Measurements from ENCODE around the gene SEL1L. TPM values are rescaled to one million over a fixed set of nuclear protein-coding genes. Genes with fewer than 3 reads are reported as not detected.

The SEL1L gene
- total and polyA plus RNA-seq, 2 donors = 17.0 to 22.1 TPM

DNA sequence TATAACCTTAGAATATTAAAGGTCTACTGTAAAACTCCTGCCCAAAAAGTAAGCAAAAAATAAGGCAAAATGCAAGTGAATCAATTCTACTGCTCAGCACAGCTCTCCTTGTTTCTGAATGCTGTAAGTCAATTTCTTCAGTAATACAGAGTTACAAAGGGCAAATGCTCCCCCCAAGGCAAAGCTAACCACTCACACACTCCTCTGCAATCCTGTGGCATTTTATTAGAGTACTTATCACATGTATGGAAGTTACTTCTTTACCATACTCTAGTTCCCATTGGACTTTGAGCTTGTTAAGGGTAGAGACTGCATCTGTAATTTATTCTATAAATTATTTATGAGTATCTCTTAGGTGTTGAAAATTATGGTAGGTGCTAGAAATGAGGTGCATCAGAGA is 27.2 kb downstream of the SEL1L start:
- H3K4me3 ChIP-seq (ENCODE audit: low read length in 2 of 2) = no peak overlapping the region
- no peak overlapping the region for H3K27ac ChIP-seq (ENCODE audit: low read depth in 1 of 2, low read length in 1 of 2)
- H3K36me3 ChIP-seq (ENCODE audit: control insufficient read depth in 2 of 2, insufficient read depth in 2 of 2, low read length in 1 of 2) = peaks cover 13 to 47% of the 10 kb centered on the region in 2 donors
- no peak for DNase-seq (ENCODE audit: low read depth in 6 of 9, low spot score in 9 of 9)
- H3K27me3 ChIP-seq (ENCODE audit: control insufficient read depth in 2 of 2, insufficient read depth in 1 of 2, low read length in 1 of 2) = no peaks in the 10 kb centered on the region
- no peaks in the 10 kb centered on the region for H3K9me3 ChIP-seq (ENCODE audit: control insufficient read depth in 2 of 2, insufficient read depth in 1 of 2, low read length in 1 of 2)
- no peaks in the 10 kb centered on the region for H3K4me1 ChIP-seq (ENCODE audit: control insufficient read depth in 2 of 2, insufficient read depth in 2 of 2, low read length in 2 of 2)

DNA sequence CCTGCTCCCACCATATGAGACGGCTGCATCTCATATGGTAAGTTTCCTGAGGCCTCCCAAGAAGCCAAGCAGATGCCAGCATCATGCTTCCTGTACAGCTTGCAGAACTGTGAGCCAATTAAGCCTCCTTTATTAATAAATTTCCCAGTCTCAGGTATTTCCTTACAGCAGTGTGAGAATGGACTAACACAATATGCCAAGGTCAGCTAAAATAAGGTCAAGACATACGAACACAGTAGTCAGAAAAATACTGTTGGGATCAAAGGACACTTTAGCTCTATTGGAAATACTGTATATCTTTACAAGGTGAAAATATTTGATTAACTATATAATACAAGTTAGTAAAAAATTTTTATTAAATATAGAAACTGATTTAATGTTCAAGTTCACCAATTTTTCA is 28.8 kb downstream of the SEL1L start:
- 99% methylated on average over 2 of the region's 2 CpGs for WGBS
- Histone ChIP-seq H3K4me1 (ENCODE audit: control insufficient read depth in 2 of 2, insufficient read depth in 2 of 2, low read length in 2 of 2) (no peaks in the 10 kb centered on the region), H3K4me3 (ENCODE audit: low read length in 2 of 2) (no peak overlapping the region), H3K27ac (ENCODE audit: low read depth in 1 of 2, low read length in 1 of 2) (no peak overlapping the region), H3K36me3 (ENCODE audit: control insufficient read depth in 2 of 2, insufficient read depth in 2 of 2, low read length in 1 of 2) (peaks cover 18 to 60% of the 10 kb centered on the region in 2 donors), H3K27me3 (ENCODE audit: control insufficient read depth in 2 of 2, insufficient read depth in 1 of 2, low read length in 1 of 2) (no peaks in the 10 kb centered on the region), H3K9me3 (ENCODE audit: control insufficient read depth in 2 of 2, insufficient read depth in 1 of 2, low read length in 1 of 2) (no peaks in the 10 kb centered on the region)
- no peak for DNase-seq (ENCODE audit: low read depth in 6 of 9, low spot score in 9 of 9)

DNA sequence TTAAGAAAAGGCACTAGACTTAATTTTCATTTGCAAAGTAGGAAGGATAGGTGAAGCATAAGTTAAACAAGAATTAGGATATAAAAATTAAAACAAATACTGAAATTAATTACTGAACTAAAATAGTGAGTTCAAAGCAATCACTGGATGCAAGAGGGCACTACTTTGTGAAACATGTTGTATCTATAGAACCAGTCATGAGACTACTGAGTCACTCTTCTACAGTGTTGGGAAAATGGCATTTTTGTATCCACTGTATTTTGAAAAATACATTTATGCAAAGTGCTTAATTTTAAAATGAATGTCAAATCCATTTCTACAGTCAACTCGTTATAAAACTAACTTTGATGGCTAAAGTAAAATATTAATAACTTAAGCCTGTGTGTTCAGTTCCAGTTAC is 47.9 kb downstream of the SEL1L start:
- 95% methylated on average over 1 of the region's 1 CpG for WGBS
- H3K36me3 ChIP-seq (ENCODE audit: control insufficient read depth in 2 of 2, insufficient read depth in 2 of 2, low read length in 1 of 2) = peaks cover 20 to 57% of the 10 kb centered on the region in 2 donors
- H3K27ac ChIP-seq (ENCODE audit: low read depth in 1 of 2, low read length in 1 of 2) = no peak overlapping the region

GRCh38 chr14:81485372-81485771 is 48.3 kb downstream of the SEL1L start:
- H3K4me1 ChIP-seq (ENCODE audit: control insufficient read depth in 2 of 2, insufficient read depth in 2 of 2, low read length in 2 of 2) = no peaks in the 10 kb centered on the region
- H3K9me3 ChIP-seq (ENCODE audit: control insufficient read depth in 2 of 2, insufficient read depth in 1 of 2, low read length in 1 of 2) = no peaks in the 10 kb centered on the region
- no peaks in the 10 kb centered on the region for H3K27me3 ChIP-seq (ENCODE audit: control insufficient read depth in 2 of 2, insufficient read depth in 1 of 2, low read length in 1 of 2)
- no peak overlapping the region for H3K27ac ChIP-seq (ENCODE audit: low read depth in 1 of 2, low read length in 1 of 2)
- H3K36me3 ChIP-seq (ENCODE audit: control insufficient read depth in 2 of 2, insufficient read depth in 2 of 2, low read length in 1 of 2) = peaks cover 23 to 61% of the 10 kb centered on the region in 2 donors
- H3K4me3 ChIP-seq (ENCODE audit: low read length in 2 of 2) = no peak overlapping the region
- WGBS = 97% methylated on average over 7 of the region's 7 CpGs
- no peak for DNase-seq (ENCODE audit: low read depth in 6 of 9, low spot score in 9 of 9)

More for the DNA sequence above, 47.9 kb downstream of the SEL1L start:
- H3K4me3 ChIP-seq (ENCODE audit: low read length in 2 of 2) = no peak overlapping the region
- no peaks in the 10 kb centered on the region for H3K4me1 ChIP-seq (ENCODE audit: control insufficient read depth in 2 of 2, insufficient read depth in 2 of 2, low read length in 2 of 2)
- no peaks in the 10 kb centered on the region for H3K9me3 ChIP-seq (ENCODE audit: control insufficient read depth in 2 of 2, insufficient read depth in 1 of 2, low read length in 1 of 2)
- DNase-seq (ENCODE audit: low read depth in 6 of 9, low spot score in 9 of 9) = no peak
- H3K27me3 ChIP-seq (ENCODE audit: control insufficient read depth in 2 of 2, insufficient read depth in 1 of 2, low read length in 1 of 2) = no peaks in the 10 kb centered on the region

DNA sequence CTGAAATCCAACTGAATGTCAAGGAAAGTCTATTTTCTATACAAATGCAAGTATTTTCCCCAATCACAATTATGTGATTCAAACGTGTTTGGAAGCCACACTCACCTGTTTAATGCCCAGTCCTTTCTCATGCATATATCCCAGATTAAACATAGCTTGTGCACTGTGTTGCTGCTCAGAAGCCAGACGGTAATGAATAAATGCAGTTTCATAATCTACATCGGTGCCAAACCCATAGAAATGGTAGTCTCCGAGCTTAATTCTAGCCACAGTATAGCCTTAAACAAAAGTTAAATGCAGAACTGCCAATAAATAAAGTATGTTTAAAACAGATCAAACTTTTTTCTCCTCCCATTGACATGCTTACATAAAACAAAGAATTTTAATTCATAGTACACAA is 49.5 kb downstream of the SEL1L start:
- peaks cover 27 to 62% of the 10 kb centered on the region in 2 donors for H3K36me3 ChIP-seq (ENCODE audit: control insufficient read depth in 2 of 2, insufficient read depth in 2 of 2, low read length in 1 of 2)
- H3K4me3 ChIP-seq (ENCODE audit: low read length in 2 of 2) = no peak overlapping the region
- DNase-seq (ENCODE audit: low read depth in 6 of 9, low spot score in 9 of 9) = no peak
- H3K9me3 ChIP-seq (ENCODE audit: control insufficient read depth in 2 of 2, insufficient read depth in 1 of 2, low read length in 1 of 2) = no peaks in the 10 kb centered on the region
- H3K27ac ChIP-seq (ENCODE audit: low read depth in 1 of 2, low read length in 1 of 2) = no peak overlapping the region
- H3K27me3 ChIP-seq (ENCODE audit: control insufficient read depth in 2 of 2, insufficient read depth in 1 of 2, low read length in 1 of 2) = no peaks in the 10 kb centered on the region
- WGBS = 97% methylated on average over 4 of the region's 4 CpGs
- H3K4me1 ChIP-seq (ENCODE audit: control insufficient read depth in 2 of 2, insufficient read depth in 2 of 2, low read length in 2 of 2) = no peaks in the 10 kb centered on the region

GRCh38 chr14:81480741-81481140 is 52.9 kb downstream of the SEL1L start:
- Histone ChIP-seq H3K9me3 (ENCODE audit: control insufficient read depth in 2 of 2, insufficient read depth in 1 of 2, low read length in 1 of 2) (no peaks in the 10 kb centered on the region), H3K36me3 (ENCODE audit: control insufficient read depth in 2 of 2, insufficient read depth in 2 of 2, low read length in 1 of 2) (peaks cover 31 to 57% of the 10 kb centered on the region in 2 donors), H3K27ac (ENCODE audit: low read depth in 1 of 2, low read length in 1 of 2) (no peak overlapping the region), H3K4me3 (ENCODE audit: low read length in 2 of 2) (no peak overlapping the region), H3K4me1 (ENCODE audit: control insufficient read depth in 2 of 2, insufficient read depth in 2 of 2, low read length in 2 of 2) (no peaks in the 10 kb centered on the region), H3K27me3 (ENCODE audit: control insufficient read depth in 2 of 2, insufficient read depth in 1 of 2, low read length in 1 of 2) (no peaks in the 10 kb centered on the region)
- WGBS = 93% methylated on average over 5 of the region's 5 CpGs
- no peak for DNase-seq (ENCODE audit: low read depth in 6 of 9, low spot score in 9 of 9)

DNA sequence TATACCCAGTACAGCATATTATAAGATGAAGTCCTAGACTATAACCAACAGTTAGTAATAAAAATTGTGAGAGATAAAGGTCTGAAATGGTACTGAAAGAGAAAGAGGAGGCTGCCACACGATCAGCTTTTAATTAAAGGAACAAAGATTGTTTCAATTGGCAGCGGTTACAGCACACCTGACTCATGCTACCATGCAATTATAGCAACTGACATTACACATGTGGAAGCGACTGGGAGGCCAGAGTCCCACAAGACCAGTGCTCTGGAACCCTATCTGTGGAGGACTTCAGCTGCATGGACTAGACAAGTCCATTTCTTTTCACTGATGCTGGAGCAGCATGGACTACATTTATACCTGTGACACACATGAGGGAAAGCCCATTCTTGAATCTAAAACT is 55.2 kb downstream of the SEL1L start:
- WGBS = 96% methylated on average over 3 of the region's 3 CpGs
- Histone ChIP-seq H3K4me1 (ENCODE audit: control insufficient read depth in 2 of 2, insufficient read depth in 2 of 2, low read length in 2 of 2) (no peaks in the 10 kb centered on the region), H3K4me3 (ENCODE audit: low read length in 2 of 2) (no peak overlapping the region), H3K27ac (ENCODE audit: low read depth in 1 of 2, low read length in 1 of 2) (no peak overlapping the region), H3K9me3 (ENCODE audit: control insufficient read depth in 2 of 2, insufficient read depth in 1 of 2, low read length in 1 of 2) (no peaks in the 10 kb centered on the region), H3K27me3 (ENCODE audit: control insufficient read depth in 2 of 2, insufficient read depth in 1 of 2, low read length in 1 of 2) (no peaks in the 10 kb centered on the region), H3K36me3 (ENCODE audit: control insufficient read depth in 2 of 2, insufficient read depth in 2 of 2, low read length in 1 of 2) (peaks cover 24 to 42% of the 10 kb centered on the region in 2 donors)
- no peak for DNase-seq (ENCODE audit: low read depth in 6 of 9, low spot score in 9 of 9)

DNA sequence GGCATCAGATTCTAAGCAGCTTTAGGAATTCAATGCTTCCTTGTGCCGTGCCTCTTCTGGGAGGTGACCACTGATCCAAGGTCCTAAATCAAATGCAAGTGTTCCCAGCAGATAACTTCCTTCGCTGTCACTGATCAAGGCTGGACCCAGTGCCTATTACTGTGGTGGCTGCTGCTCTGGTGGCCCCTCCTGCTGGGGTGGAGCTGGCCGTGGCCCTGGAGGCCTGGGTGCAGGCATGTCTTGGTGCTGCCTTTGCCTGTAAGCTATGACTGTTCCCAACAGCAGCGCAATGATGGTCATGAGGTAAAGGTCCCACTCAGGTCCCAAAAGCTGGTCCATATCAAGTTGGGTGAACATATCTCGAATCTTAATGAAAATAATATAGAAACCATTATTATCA is 56.8 kb downstream of the SEL1L start:
- H3K36me3 ChIP-seq (ENCODE audit: control insufficient read depth in 2 of 2, insufficient read depth in 2 of 2, low read length in 1 of 2) = peaks cover 24 to 47% of the 10 kb centered on the region in 2 donors
- no peak overlapping the region for H3K4me3 ChIP-seq (ENCODE audit: low read length in 2 of 2)
- H3K27ac ChIP-seq (ENCODE audit: low read depth in 1 of 2, low read length in 1 of 2) = no peak overlapping the region
- no peaks in the 10 kb centered on the region for H3K4me1 ChIP-seq (ENCODE audit: control insufficient read depth in 2 of 2, insufficient read depth in 2 of 2, low read length in 2 of 2)
- no peaks in the 10 kb centered on the region for H3K27me3 ChIP-seq (ENCODE audit: control insufficient read depth in 2 of 2, insufficient read depth in 1 of 2, low read length in 1 of 2)
- 97% methylated on average over 5 of the region's 5 CpGs for WGBS
- no peaks in the 10 kb centered on the region for H3K9me3 ChIP-seq (ENCODE audit: control insufficient read depth in 2 of 2, insufficient read depth in 1 of 2, low read length in 1 of 2)
- DNase-seq (ENCODE audit: low read depth in 6 of 9, low spot score in 9 of 9) = no peak

- WGBS = 90% methylated on average over 5 of the region's 5 CpGs
- Histone ChIP-seq H3K9me3 (ENCODE audit: control insufficient read depth in 2 of 2, insufficient read depth in 1 of 2, low read length in 1 of 2) (no peaks in the 10 kb centered on the region), H3K4me3 (ENCODE audit: low read length in 2 of 2) (no peak overlapping the region), H3K27me3 (ENCODE audit: control insufficient read depth in 2 of 2, insufficient read depth in 1 of 2, low read length in 1 of 2) (no peaks in the 10 kb centered on the region), H3K36me3 (ENCODE audit: control insufficient read depth in 2 of 2, insufficient read depth in 2 of 2, low read length in 1 of 2) (peaks cover 19 to 42% of the 10 kb centered on the region in 2 donors), H3K27ac (ENCODE audit: low read depth in 1 of 2, low read length in 1 of 2) (peak overlapping the region in 1 of 2 donors; percentile 57), H3K4me1 (ENCODE audit: control insufficient read depth in 2 of 2, insufficient read depth in 2 of 2, low read length in 2 of 2) (peaks cover 0 to 2% of the 10 kb centered on the region in 2 donors)
- no peak for DNase-seq (ENCODE audit: low read depth in 6 of 9, low spot score in 9 of 9)
Observed at GRCh38 chr14:81474685-81475324, 58.8 kb downstream of the SEL1L start.

Data from thymus (tissue), 11 donors.